Measurements from ENCODE around the gene LRRC41.

GRCh38 chr1:46301406-46301807 lies 2.0 kb downstream of the LRRC41 start:
- TF ChIP-seq CTCF (IDR thresholded peaks at IDR 0.05 in 2 of 3, conservative IDR thresholded peaks at IDR 0.05 in 1 of 3; ENCODE audit: borderline replicate concordance in 1 of 3, insufficient read depth in 1 of 3, low read depth in 2 of 3, low read length in 2 of 3) (no peak), POLR2A (IDR thresholded peaks at IDR 0.05; ENCODE audit: borderline replicate concordance, extremely low read depth, insufficient read depth, insufficient read length) (no peak), MAX (IDR thresholded peaks at IDR 0.05) (no peak), POLR2AphosphoS5 (IDR thresholded peaks at IDR 0.05; ENCODE audit: low read depth, low read length) (no peak), TCF7L2 (IDR thresholded peaks at IDR 0.05; ENCODE audit: borderline replicate concordance, extremely low read depth, insufficient read depth, insufficient read length) (no peak), CEBPB (IDR thresholded peaks at IDR 0.05; ENCODE audit: low read depth) (no peak), YY1 (IDR thresholded peaks at IDR 0.05; ENCODE audit: extremely low read depth, insufficient replicate concordance, low read depth, low read length) (no peak), ATF3 (IDR thresholded peaks at IDR 0.05) (no peak), SRF (IDR thresholded peaks at IDR 0.05; ENCODE audit: low read depth) (no peak), SIN3A (IDR thresholded peaks at IDR 0.05; ENCODE audit: low read depth) (no peak), SP1 (IDR thresholded peaks at IDR 0.05; ENCODE audit: low read depth) (no peak)
